ENCODE measurements around the gene MPRIP.

- TF ChIP-seq CTCF (IDR thresholded peaks at IDR 0.05) (no peak), POLR2A (IDR thresholded peaks at IDR 0.05) (no peak), EP300 (IDR thresholded peaks at IDR 0.05) (no peak), POLR2AphosphoS5 (IDR thresholded peaks at IDR 0.05) (no peak)
These were observed 2.3 kb upstream of the MPRIP start for GRCh38 chr17:17039911-17040310.
